SK-N-MC (cell line): ENCODE data around the gene RAN.

ENCODE experiments used
- EZH2 ChIP-seq: fragments of 200-600 bp; sonication (generic); IDR thresholded peaks from one replicate; pipeline ENCODE4 v1.6.1; 2017; ENCODE audit warnings: antibody characterized with exemption
- POLR2AphosphoS5 ChIP-seq: IDR thresholded peaks from 2 replicates; pipeline ENCODE4 v1.6.1; 2012; ENCODE audit warnings: mild to moderate bottlenecking, low read depth, low read length, borderline replicate concordance

GRCh38 chr12:130920723-130921381 is 49.0 kb downstream of the RAN start:
- TF ChIP-seq EZH2: no peak
- no peak for TF ChIP-seq POLR2AphosphoS5
